Kidney epithelial cell (primary cell): ENCODE measurements around the gene JARID2. TPM values are rescaled to one million over a fixed set of nuclear protein-coding genes. Genes with fewer than 3 reads are reported as not detected.

ENCODE experiments used
- DNase-seq: peaks from one replicate; pipeline ENCODE4 v3.0.0-alpha.2; 2010; ENCODE audit warnings: low read depth
- H3K27me3 ChIP-seq: 2 replicates; pipeline ENCODE4 v1.6.0; 2011; ENCODE audit warnings: low read length; ENCODE audit not compliant: control insufficient read depth, insufficient read depth
- H3K36me3 ChIP-seq: 2 replicates; pipeline ENCODE4 v1.5.1; 2011; ENCODE audit warnings: low read length; ENCODE audit not compliant: control insufficient read depth, insufficient read depth
- H3K4me3 ChIP-seq: 2 replicates; pipeline ENCODE4 v1.5.1; 2011; ENCODE audit warnings: low read depth, mild to moderate bottlenecking, control low read depth, low read length
- CTCF ChIP-seq: IDR thresholded peaks from 2 replicates; pipeline ENCODE4 v1.5.1; 2011; ENCODE audit warnings: mild to moderate bottlenecking, moderate library complexity, low read length, control low read depth, inconsistent platforms; ENCODE audit not compliant: insufficient read depth, poor library complexity, severe bottlenecking
- total RNA-seq: library from RNA; depleted of rRNA; stranded (reverse); fragments of >200 nt; gene quantifications from 2 replicates; pipeline ENCODE4 v1.2.3, GENCODE V29; 2015

JARID2 gene
- total RNA-seq, 1 donor from 2014 or later = 15.2 TPM

GRCh38 chr6:15553031-15553430 lies 307.2 kb downstream of the JARID2 start:
- H3K36me3 ChIP-seq = no peaks in the 10 kb centered on the region
- TF ChIP-seq CTCF = no peak
- no peaks in the 10 kb centered on the region for H3K27me3 ChIP-seq
- H3K4me3 ChIP-seq = no peak overlapping the region
- no peak for DNase-seq

- DNase-seq = no peak
- Histone ChIP-seq H3K36me3 (no peaks in the 10 kb centered on the region), H3K27me3 (no peaks in the 10 kb centered on the region), H3K4me3 (no peak overlapping the region)
- TF ChIP-seq CTCF = no peak
Measured at GRCh38 chr6:15553736-15554294, 307.9 kb downstream of the JARID2 start.

GRCh38 chr6:15554728-15555100 lies 308.8 kb downstream of the JARID2 start:
- DNase-seq = no peak
- TF ChIP-seq CTCF = no peak
- Histone ChIP-seq H3K27me3 (no peaks in the 10 kb centered on the region), H3K36me3 (no peaks in the 10 kb centered on the region), H3K4me3 (no peak overlapping the region)

- no peaks in the 10 kb centered on the region for H3K36me3 ChIP-seq
- DNase-seq = no peak
- no peak for TF ChIP-seq CTCF
- no peak overlapping the region for H3K4me3 ChIP-seq
- H3K27me3 ChIP-seq = no peaks in the 10 kb centered on the region
Measured at GRCh38 chr6:15555101-15556038, 309.5 kb downstream of the JARID2 start.

- TF ChIP-seq CTCF = no peak
Measured at GRCh38 chr6:15556711-15557110, 310.8 kb downstream of the JARID2 start.

More at GRCh38 chr6:15556711-15557110, 310.8 kb downstream of the JARID2 start:
- DNase-seq = no peak
- Histone ChIP-seq H3K36me3 (no peaks in the 10 kb centered on the region), H3K27me3 (no peaks in the 10 kb centered on the region), H3K4me3 (no peak overlapping the region)
